Inflammatory macrophage (primary cell): ENCODE measurements around the gene E2F1.

Source experiments
- DNase-seq, 2 donors: peaks; one replicate each; pipeline ENCODE4 v3.0.0-alpha.2; 2020 to 2022

Gene E2F1

GRCh38 chr20:33687370-33687915 is 1.3 kb upstream of the E2F1 start:
- DNase-seq: peak; percentile 58 to 67

DNA sequence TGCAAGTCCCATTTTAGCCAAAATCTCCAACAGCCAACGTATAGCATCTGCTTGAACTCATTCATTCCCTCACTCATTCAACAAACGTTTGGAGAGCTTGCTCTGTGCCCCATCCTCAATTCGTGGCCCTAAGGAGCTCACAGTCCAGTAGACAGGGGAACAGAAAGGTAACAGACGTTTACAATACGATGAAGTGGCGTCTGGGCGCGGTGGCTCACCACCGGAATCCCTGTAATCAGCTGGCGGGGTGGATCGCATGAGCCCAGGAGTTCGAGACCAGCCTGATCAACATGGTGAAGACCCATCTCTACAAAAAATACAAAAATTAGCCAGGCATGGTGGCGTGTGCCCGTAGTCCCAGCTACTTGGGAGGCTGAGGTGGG is 790 bp upstream of the E2F1 start:
- DNase-seq: no peak

GRCh38 chr20:33685328-33686099 is 671 bp downstream of the E2F1 start:
- DNase-seq: peak; percentile 45 to 56

- DNase-seq: no peak
Observed at GRCh38 chr20:33684533-33685327, 1.5 kb downstream of the E2F1 start.

GRCh38 chr20:33681728-33682353 is 4.3 kb downstream of the E2F1 start:
- no peak for DNase-seq

DNA sequence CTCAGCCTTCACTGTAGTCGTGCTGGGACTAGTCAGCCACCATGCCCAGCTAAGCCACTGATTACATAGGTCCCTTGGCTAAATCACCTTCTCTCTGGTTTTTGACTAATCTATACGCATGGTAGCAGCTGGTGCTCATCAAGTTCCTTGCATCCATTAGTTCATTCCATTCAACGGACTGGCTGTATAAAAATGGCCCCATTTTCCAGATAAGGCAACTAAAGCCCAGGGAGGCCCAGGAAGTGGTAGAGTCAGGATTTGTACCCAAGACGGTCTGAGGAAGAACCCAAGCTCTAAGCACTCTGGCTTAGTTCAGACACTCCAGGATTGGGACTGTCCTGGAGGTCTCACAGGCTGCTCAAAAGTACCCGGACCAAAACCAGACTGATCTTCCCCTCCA is 4.9 kb downstream of the E2F1 start:
- DNase-seq: no peak

- no peak for DNase-seq
Observed at GRCh38 chr20:33680686-33681085, 5.5 kb downstream of the E2F1 start.

DNA sequence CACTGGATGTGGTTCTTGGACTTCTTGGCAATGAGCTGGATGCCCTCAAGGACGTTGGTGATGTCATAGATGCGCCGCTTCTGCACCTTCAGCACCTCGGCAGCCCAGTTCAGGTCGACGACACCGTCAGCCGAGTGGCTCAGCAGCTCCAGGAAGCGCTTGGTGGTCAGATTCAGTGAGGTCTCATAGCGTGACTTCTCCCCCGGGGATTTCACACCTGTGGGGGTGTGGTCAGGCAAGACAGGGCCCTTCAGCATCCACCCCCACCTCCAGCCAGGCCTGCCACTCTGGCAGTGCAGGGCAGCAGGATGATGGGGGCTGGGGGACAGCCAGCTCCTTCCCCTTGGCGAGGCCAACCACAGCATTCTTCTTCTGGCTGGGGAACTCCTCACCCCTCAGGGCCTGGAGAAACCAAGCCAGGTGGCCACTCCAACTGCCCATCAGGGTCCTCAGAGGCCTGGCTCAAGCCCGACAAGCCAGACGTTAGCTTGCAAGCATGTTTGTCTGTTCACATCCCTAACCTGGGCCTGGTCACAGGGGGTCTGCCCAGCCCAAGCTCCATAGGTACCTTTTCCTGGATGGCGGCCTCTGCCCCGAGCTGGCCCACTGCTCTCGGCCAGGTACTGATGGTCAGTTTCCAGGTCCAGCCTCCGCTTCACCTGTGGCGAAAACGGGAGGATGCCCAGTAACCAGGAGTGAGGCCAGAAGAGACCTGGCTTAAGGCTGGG is 6.3 kb downstream of the E2F1 start:
- DNase-seq: no peak

DNA sequence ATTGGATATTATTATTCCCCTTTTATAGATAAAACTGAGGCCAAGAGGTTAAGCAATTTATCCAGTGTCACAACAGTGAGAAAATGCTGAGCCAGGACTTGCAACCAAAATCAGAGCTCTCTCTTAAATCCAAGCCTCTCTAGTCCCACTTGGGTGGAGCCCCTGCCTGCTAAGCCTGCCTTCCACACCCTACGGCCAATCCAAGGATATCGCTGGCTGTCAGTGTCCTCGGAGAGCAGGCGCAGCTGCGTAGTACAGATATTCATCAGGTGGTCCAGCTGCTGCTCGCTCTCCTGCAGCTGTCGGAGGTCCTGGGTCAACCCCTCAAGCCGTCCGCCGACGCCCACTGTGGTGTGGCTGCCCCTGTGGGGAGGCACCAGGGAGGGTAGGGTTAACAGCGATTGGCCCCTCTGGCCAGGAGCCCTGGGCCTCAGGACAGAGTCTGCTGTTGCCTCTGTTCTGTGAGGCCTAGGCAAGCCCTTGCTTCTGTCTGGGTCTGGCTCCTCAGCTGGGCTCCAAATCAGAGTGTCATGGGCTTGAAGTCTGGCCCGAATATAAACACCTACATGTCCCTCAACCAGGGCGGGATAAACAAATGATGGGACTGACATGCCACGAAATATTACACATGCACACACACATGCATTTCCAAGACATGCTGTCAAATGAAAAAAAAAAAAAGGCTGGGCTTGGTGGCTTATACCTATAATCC is 8.0 kb downstream of the E2F1 start:
- no peak for DNase-seq

DNA sequence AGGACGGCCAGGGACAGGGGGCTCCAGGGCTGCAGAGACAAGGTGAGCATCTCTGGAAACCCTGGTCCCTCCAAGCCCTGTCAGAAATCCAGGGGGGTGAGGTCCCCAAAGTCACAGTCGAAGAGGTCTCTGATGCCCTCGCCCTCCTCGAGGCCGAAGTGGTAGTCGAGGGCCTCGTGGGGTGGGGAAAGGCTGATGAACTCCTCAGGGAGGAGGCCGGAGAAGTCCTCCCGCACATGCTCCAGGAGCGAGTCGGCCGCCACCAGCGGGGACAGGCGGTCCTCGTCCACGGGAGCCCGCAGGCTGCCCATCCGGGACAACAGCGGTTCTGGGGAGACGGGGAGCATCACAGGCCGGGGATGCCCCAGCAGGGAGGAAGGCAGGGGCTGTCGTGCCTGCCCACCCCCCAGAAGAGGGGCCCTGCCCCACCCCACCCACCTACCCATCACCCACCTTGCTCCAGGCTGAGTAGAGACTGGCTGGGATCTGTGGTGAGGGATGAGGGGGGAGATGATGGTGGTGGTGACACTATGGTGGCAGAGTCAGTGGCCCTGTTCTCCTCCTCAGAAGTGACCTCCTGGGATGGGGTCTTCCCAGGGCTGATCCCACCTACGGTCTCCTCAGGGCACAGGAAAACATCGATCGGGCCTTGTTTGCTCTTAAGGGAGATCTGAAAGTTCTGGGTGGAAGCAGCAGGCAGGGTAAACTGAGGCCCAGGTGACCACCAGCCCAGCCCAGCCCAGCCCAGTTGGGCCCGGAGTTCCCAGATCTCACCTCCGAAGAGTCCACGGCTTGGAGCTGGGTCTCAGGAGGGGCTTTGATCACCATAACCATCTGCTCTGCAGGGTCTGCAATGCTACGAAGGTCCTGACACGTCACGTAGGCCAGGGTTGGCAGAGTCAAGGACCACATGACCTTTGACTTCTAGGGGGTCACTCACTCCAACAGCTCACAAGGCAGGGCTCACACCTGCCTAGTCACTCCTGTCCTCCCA is 9.2 kb downstream of the E2F1 start:
- DNase-seq: no peak

- no peak for DNase-seq
Observed at GRCh38 chr20:33676121-33676520, 10.1 kb downstream of the E2F1 start.

- DNase-seq: no peak
Observed at GRCh38 chr20:33675136-33675959, 10.8 kb downstream of the E2F1 start.

- peak; percentile 58 to 84 for DNase-seq
Observed at GRCh38 chr20:33674294-33675135, 11.7 kb downstream of the E2F1 start, which contains the start of gene NECAB3. Gene NECAB3, minus strand, starts transcription at chr20:33674428. Its CDS starts 76 bp downstream, at chr20:33674352.

GRCh38 chr20:33673410-33674293 is 12.5 kb downstream of the E2F1 start:
- peak in 1 of 2 donors; percentile 63 for DNase-seq

GRCh38 chr20:33673114-33673409 is 13.1 kb downstream of the E2F1 start:
- DNase-seq: no peak

GRCh38 chr20:33672426-33673113 is 13.6 kb downstream of the E2F1 start:
- no peak for DNase-seq
